ENCODE data around the gene LMBR1. TPM values are rescaled to one million over a fixed set of nuclear protein-coding genes. Genes with fewer than 3 reads are reported as not detected.

LMBR1 gene
- total and polyA plus RNA-seq, 2 experiments from 2014 or later = 21.8 to 26.7 TPM

GRCh38 chr7:156773966-156774365 is 119.0 kb downstream of the LMBR1 start:
- WGBS, 2 experiments (ENCODE audit: low coverage in 1 of 2, low lambda C conversion rate in 2 of 2, missing lambda C conversion rate in 2 of 2) = 94 to 97% methylated on average over 1 of the region's 1 CpG
- Histone ChIP-seq H3K4me2 (ENCODE audit: unreplicated experiment) (no peak overlapping the region), H3F3A (ENCODE audit: insufficient read depth) (no peaks in the 10 kb centered on the region), H3K79me2 (ENCODE audit: insufficient read depth) (no peaks in the 10 kb centered on the region), H3K9ac (no peak overlapping the region), H3K9me2 (ENCODE audit: insufficient read depth) (no peaks in the 10 kb centered on the region), H2AFZ (no peak overlapping the region), H3K27ac (no peak overlapping the region), H3K4me1 (ENCODE audit: insufficient read depth) (no peaks in the 10 kb centered on the region), H4K20me1 (ENCODE audit: insufficient read depth) (no peaks in the 10 kb centered on the region), H3K4me3 (no peak overlapping the region), H3K9me3 (ENCODE audit: low read depth) (no peaks in the 10 kb centered on the region), H3K36me3 (ENCODE audit: low read depth) (no peaks in the 10 kb centered on the region), H3K27me3 (replicated peaks; ENCODE audit: insufficient read depth) (no peaks in the 10 kb centered on the region)
- in situ Hi-C loops (cut with MboI) = no loop called here
- DNase-seq = peak; percentile 49
- no peak for TF ChIP-seq EZH2phosphoT487 (IDR thresholded peaks at IDR 0.05; ENCODE audit: insufficient read depth, low read depth)
- no peak for TF ChIP-seq EZH2 (IDR thresholded peaks at IDR 0.05; ENCODE audit: insufficient read depth, poor library complexity, severe bottlenecking)

DNA sequence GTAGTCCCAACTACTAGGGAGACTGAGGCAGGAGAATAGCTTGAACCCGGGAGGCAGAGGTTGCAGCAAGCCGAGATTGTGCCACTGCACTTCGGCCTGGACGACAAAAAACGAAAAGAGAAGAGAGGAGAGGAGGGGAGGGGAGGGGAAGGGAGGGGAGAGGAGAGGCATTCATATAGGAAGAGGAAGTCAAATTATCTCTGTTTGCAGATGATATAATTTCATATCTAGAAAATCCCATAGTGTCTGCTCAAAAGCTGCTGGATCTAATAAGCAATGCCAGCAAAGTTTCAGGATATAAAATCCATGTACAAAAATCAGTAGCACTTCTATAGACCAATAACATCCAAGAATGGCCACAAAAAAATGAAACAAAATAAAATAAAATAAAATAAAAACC is 120.3 kb downstream of the LMBR1 start:
- TF ChIP-seq EZH2phosphoT487 (IDR thresholded peaks at IDR 0.05; ENCODE audit: insufficient read depth, low read depth) = no peak
- no peak for TF ChIP-seq EZH2 (IDR thresholded peaks at IDR 0.05; ENCODE audit: insufficient read depth, poor library complexity, severe bottlenecking)
- no peaks in the 10 kb centered on the region for H3K9me3 ChIP-seq (ENCODE audit: low read depth)
- H2AFZ ChIP-seq = no peak overlapping the region
- H3K4me3 ChIP-seq = no peak overlapping the region
- H3K9ac ChIP-seq = no peak overlapping the region
- H4K20me1 ChIP-seq (ENCODE audit: insufficient read depth) = no peaks in the 10 kb centered on the region
- H3K36me3 ChIP-seq (ENCODE audit: low read depth) = no peaks in the 10 kb centered on the region
- no peaks in the 10 kb centered on the region for H3K79me2 ChIP-seq (ENCODE audit: insufficient read depth)
- no peaks in the 10 kb centered on the region for H3K27me3 ChIP-seq (replicated peaks; ENCODE audit: insufficient read depth)
- in situ Hi-C loops (cut with MboI) = no loop called here
- no peaks in the 10 kb centered on the region for H3K4me1 ChIP-seq (ENCODE audit: insufficient read depth)
- no peak for DNase-seq
- no peak overlapping the region for H3K27ac ChIP-seq
- no peaks in the 10 kb centered on the region for H3K9me2 ChIP-seq (ENCODE audit: insufficient read depth)
- 83 to 93% methylated on average over 4 to 5 of the region's 5 CpGs for WGBS, 2 experiments (ENCODE audit: low coverage in 1 of 2, low lambda C conversion rate in 2 of 2, missing lambda C conversion rate in 2 of 2)
- no peaks in the 10 kb centered on the region for H3F3A ChIP-seq (ENCODE audit: insufficient read depth)
- no peak overlapping the region for H3K4me2 ChIP-seq (ENCODE audit: unreplicated experiment)

- Histone ChIP-seq H3K9ac (no peak overlapping the region), H3K36me3 (ENCODE audit: low read depth) (no peaks in the 10 kb centered on the region), H2AFZ (no peak overlapping the region), H3K79me2 (ENCODE audit: insufficient read depth) (no peaks in the 10 kb centered on the region), H3K4me2 (ENCODE audit: unreplicated experiment) (no peak overlapping the region), H3K27ac (no peak overlapping the region), H3K4me1 (ENCODE audit: insufficient read depth) (no peaks in the 10 kb centered on the region), H3F3A (ENCODE audit: insufficient read depth) (no peaks in the 10 kb centered on the region), H3K9me3 (ENCODE audit: low read depth) (no peaks in the 10 kb centered on the region), H3K9me2 (ENCODE audit: insufficient read depth) (no peaks in the 10 kb centered on the region), H3K4me3 (no peak overlapping the region), H4K20me1 (ENCODE audit: insufficient read depth) (no peaks in the 10 kb centered on the region), H3K27me3 (replicated peaks; ENCODE audit: insufficient read depth) (no peaks in the 10 kb centered on the region)
- DNase-seq = no peak
- WGBS, 2 experiments (ENCODE audit: low coverage in 1 of 2, low lambda C conversion rate in 2 of 2, missing lambda C conversion rate in 2 of 2) = 83 to 91% methylated on average over 6 of the region's 6 CpGs
- TF ChIP-seq EZH2 (IDR thresholded peaks at IDR 0.05; ENCODE audit: insufficient read depth, poor library complexity, severe bottlenecking) = no peak
- TF ChIP-seq EZH2phosphoT487 (IDR thresholded peaks at IDR 0.05; ENCODE audit: insufficient read depth, low read depth) = no peak
- in situ Hi-C loops (cut with MboI) = no loop called here
Measured at GRCh38 chr7:156768698-156769472, 124.1 kb downstream of the LMBR1 start.

DNA sequence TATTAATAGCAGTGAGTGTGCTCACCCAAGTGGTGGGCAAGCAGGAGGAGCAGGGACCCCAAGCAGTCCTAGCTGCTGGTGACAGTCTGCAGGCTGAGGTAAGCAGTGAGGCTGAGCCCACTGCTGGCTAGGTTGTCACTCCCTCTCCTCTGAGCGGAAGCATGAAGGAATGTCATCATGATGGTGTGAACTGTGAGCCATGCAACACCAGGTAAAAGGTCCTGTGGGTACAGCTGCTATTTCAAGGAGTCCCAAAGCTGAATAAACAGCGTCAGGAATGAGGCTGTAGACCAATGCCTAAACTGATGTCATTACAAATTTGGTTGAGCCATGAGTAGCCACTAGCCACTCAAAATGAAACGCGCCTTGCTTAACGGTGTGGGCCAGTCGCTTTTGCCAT is 126.3 kb downstream of the LMBR1 start:
- Histone ChIP-seq H2AFZ (no peak overlapping the region), H3F3A (ENCODE audit: insufficient read depth) (no peaks in the 10 kb centered on the region), H3K79me2 (ENCODE audit: insufficient read depth) (no peaks in the 10 kb centered on the region), H3K9me3 (ENCODE audit: low read depth) (no peaks in the 10 kb centered on the region), H3K9ac (no peak overlapping the region), H3K27me3 (replicated peaks; ENCODE audit: insufficient read depth) (no peaks in the 10 kb centered on the region), H3K27ac (no peak overlapping the region), H3K4me2 (ENCODE audit: unreplicated experiment) (no peak overlapping the region), H3K4me1 (ENCODE audit: insufficient read depth) (no peaks in the 10 kb centered on the region), H4K20me1 (ENCODE audit: insufficient read depth) (no peaks in the 10 kb centered on the region), H3K36me3 (ENCODE audit: low read depth) (no peaks in the 10 kb centered on the region), H3K4me3 (no peak overlapping the region), H3K9me2 (ENCODE audit: insufficient read depth) (no peaks in the 10 kb centered on the region)
- WGBS, 2 experiments (ENCODE audit: low coverage in 1 of 2, low lambda C conversion rate in 2 of 2, missing lambda C conversion rate in 2 of 2) = 95 to 98% methylated on average over 6 of the region's 6 CpGs
- TF ChIP-seq EZH2phosphoT487 (IDR thresholded peaks at IDR 0.05; ENCODE audit: insufficient read depth, low read depth) = no peak
- TF ChIP-seq EZH2 (IDR thresholded peaks at IDR 0.05; ENCODE audit: insufficient read depth, poor library complexity, severe bottlenecking) = no peak
- in situ Hi-C loops (cut with MboI) = no loop called here
- DNase-seq = no peak

Data from GM23248 (cell line).